ENCODE measurements around the gene CCDC92B.

Gene CCDC92B

GRCh38 chr17:2688351-2689342 is 60.8 kb downstream of the CCDC92B start:
- peak overlapping the region; percentile 71 for H3K27ac ChIP-seq (ENCODE audit: low read depth, low read length, poor library complexity, severe bottlenecking)
- H4K20me1 ChIP-seq (ENCODE audit: insufficient read depth, low read length): no peaks in the 10 kb centered on the region
- H3K36me3 ChIP-seq (ENCODE audit: insufficient read depth, low read length): peaks cover 45% of the 10 kb centered on the region
- H2AFZ ChIP-seq (ENCODE audit: low read length): no peak overlapping the region
- H3F3A ChIP-seq (ENCODE audit: insufficient read depth, low read length): no peaks in the 10 kb centered on the region
- no peak overlapping the region; the same call in 1 of the 2 replicates for H3K4me2 ChIP-seq (ENCODE audit: low read length)
- TF ChIP-seq EZH2 (IDR thresholded peaks at IDR 0.05; ENCODE audit: borderline replicate concordance, low read length) (no peak), CTCF (IDR thresholded peaks at IDR 0.05; ENCODE audit: low read length) (no peak)
- H3K4me1 ChIP-seq (ENCODE audit: insufficient read depth, low read length, severe bottlenecking): peaks cover 30% of the 10 kb centered on the region
- H3K27me3 ChIP-seq (ENCODE audit: insufficient read depth, low read length): no peaks in the 10 kb centered on the region
- no peak overlapping the region for H3K4me3 ChIP-seq (ENCODE audit: low read depth, low read length, poor library complexity, severe bottlenecking)
- H3K9me3 ChIP-seq (ENCODE audit: low read length): no peaks in the 10 kb centered on the region
- no peaks in the 10 kb centered on the region for H3K9me2 ChIP-seq (ENCODE audit: low read depth, low read length)
- no peaks in the 10 kb centered on the region for H3K79me2 ChIP-seq (ENCODE audit: insufficient read depth, low read length)
- no peak overlapping the region for H3K9ac ChIP-seq (ENCODE audit: low read length)

GRCh38 chr17:2687074-2687418 is 62.4 kb downstream of the CCDC92B start:
- no peaks in the 10 kb centered on the region for H3K9me3 ChIP-seq (ENCODE audit: low read length)
- no peak overlapping the region for H3K9ac ChIP-seq (ENCODE audit: low read length)
- H3K36me3 ChIP-seq (ENCODE audit: insufficient read depth, low read length): peaks cover 46% of the 10 kb centered on the region; the same call in 1 of the 2 replicates
- H3K4me1 ChIP-seq (ENCODE audit: insufficient read depth, low read length, severe bottlenecking): peaks cover 30% of the 10 kb centered on the region
- no peak overlapping the region for H2AFZ ChIP-seq (ENCODE audit: low read length)
- H3K27me3 ChIP-seq (ENCODE audit: insufficient read depth, low read length): no peaks in the 10 kb centered on the region
- H3K4me3 ChIP-seq (ENCODE audit: low read depth, low read length, poor library complexity, severe bottlenecking): no peak overlapping the region
- H3K27ac ChIP-seq (ENCODE audit: low read depth, low read length, poor library complexity, severe bottlenecking): peak overlapping the region; percentile 43
- TF ChIP-seq EZH2 (IDR thresholded peaks at IDR 0.05; ENCODE audit: borderline replicate concordance, low read length) (no peak), CTCF (IDR thresholded peaks at IDR 0.05; ENCODE audit: low read length) (no peak)
- no peaks in the 10 kb centered on the region for H3K79me2 ChIP-seq (ENCODE audit: insufficient read depth, low read length)
- no peaks in the 10 kb centered on the region for H4K20me1 ChIP-seq (ENCODE audit: insufficient read depth, low read length)
- H3K9me2 ChIP-seq (ENCODE audit: low read depth, low read length): no peaks in the 10 kb centered on the region
- H3F3A ChIP-seq (ENCODE audit: insufficient read depth, low read length): no peaks in the 10 kb centered on the region
- no peak overlapping the region for H3K4me2 ChIP-seq (ENCODE audit: low read length)

- Histone ChIP-seq H3F3A (ENCODE audit: insufficient read depth, low read length) (no peaks in the 10 kb centered on the region), H4K20me1 (ENCODE audit: insufficient read depth, low read length) (no peaks in the 10 kb centered on the region), H3K27ac (ENCODE audit: low read depth, low read length, poor library complexity, severe bottlenecking) (no peak overlapping the region)
Observed at GRCh38 chr17:2685696-2686095, 63.8 kb downstream of the CCDC92B start.

More at GRCh38 chr17:2685696-2686095, 63.8 kb downstream of the CCDC92B start:
- Histone ChIP-seq H3K9ac (ENCODE audit: low read length) (no peak overlapping the region), H3K4me1 (ENCODE audit: insufficient read depth, low read length, severe bottlenecking) (peaks cover 25% of the 10 kb centered on the region), H3K9me2 (ENCODE audit: low read depth, low read length) (no peaks in the 10 kb centered on the region), H2AFZ (ENCODE audit: low read length) (no peak overlapping the region), H3K27me3 (ENCODE audit: insufficient read depth, low read length) (no peaks in the 10 kb centered on the region), H3K79me2 (ENCODE audit: insufficient read depth, low read length) (no peaks in the 10 kb centered on the region), H3K9me3 (ENCODE audit: low read length) (no peaks in the 10 kb centered on the region), H3K36me3 (ENCODE audit: insufficient read depth, low read length) (peaks cover 47% of the 10 kb centered on the region), H3K4me2 (ENCODE audit: low read length) (no peak overlapping the region), H3K4me3 (ENCODE audit: low read depth, low read length, poor library complexity, severe bottlenecking) (no peak overlapping the region)
- TF ChIP-seq CTCF (IDR thresholded peaks at IDR 0.05; ENCODE audit: low read length): no peak
- TF ChIP-seq EZH2 (IDR thresholded peaks at IDR 0.05; ENCODE audit: borderline replicate concordance, low read length): no peak
